Nephron progenitor cell (in vitro differentiated cells): Measurements from ENCODE around the gene KCNQ1.

Experiments
- DNase-seq: peaks from one replicate; pipeline ENCODE4 v3.0.0; 2021
- H3K27ac Mint-ChIP-seq: 2 replicates; pipeline ENCODE4 v1.8.0; 2021; ENCODE audit warnings: mild to moderate bottlenecking, moderate library complexity, mixed read lengths
- H3K27me3 Mint-ChIP-seq: 2 replicates; pipeline ENCODE4 v1.8.0; 2021; ENCODE audit warnings: mild to moderate bottlenecking, low read depth, mixed read lengths; ENCODE audit not compliant: poor library complexity
- H3K36me3 Mint-ChIP-seq: 2 replicates; pipeline ENCODE4 v1.8.0; 2021; ENCODE audit warnings: low read depth, mixed read lengths
- H3K4me1 Mint-ChIP-seq: 2 replicates; pipeline ENCODE4 v1.8.0; 2021; ENCODE audit warnings: mixed read lengths
- H3K4me3 Mint-ChIP-seq: 2 replicates; pipeline ENCODE4 v1.8.0; 2021; ENCODE audit warnings: mild to moderate bottlenecking, moderate library complexity, mixed read lengths
- H3K9me3 Mint-ChIP-seq: 2 replicates; pipeline ENCODE4 v1.8.0; 2021; ENCODE audit warnings: mild to moderate bottlenecking, moderate library complexity, mixed read lengths
- CTCF ChIP-seq: fragments of 200-600 bp; sonication (generic); IDR thresholded peaks from 2 replicates; pipeline ENCODE4 v1.5.0; 2021; ENCODE audit warnings: antibody characterized with exemption

Gene KCNQ1

DNA sequence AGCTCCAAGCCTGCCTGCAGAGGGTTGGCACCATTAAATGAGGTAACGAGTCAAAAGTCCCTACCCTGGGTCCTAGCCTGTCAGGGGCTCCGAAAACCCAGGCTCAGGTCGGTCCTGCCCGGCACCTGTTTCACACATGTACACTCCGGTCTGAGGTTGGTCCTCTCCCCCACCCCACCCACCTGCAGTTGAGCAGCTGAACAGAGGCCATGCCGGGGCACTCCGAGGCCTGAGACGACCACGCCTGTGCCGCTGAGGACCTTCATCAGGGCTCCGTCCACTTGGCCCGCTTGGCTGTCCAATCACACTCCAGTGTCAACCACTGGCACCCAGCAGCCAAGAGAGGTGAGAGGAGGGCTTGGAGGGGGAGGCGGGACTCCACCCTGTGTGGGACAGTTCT lies 42.7 kb upstream of the KCNQ1 start:
- Mint-ChIP-seq H3K4me1 (peaks cover 49% of the 10 kb centered on the region), H3K27me3 (peaks cover 5% of the 10 kb centered on the region), H3K9me3 (no peaks in the 10 kb centered on the region), H3K27ac (no peak overlapping the region), H3K36me3 (peaks cover 6% of the 10 kb centered on the region), H3K4me3 (peak overlapping the region; percentile 92)
- TF ChIP-seq CTCF: no peak
- no peak for DNase-seq

GRCh38 chr11:2402890-2403645 lies 41.7 kb upstream of the KCNQ1 start:
- Mint-ChIP-seq H3K9me3 (no peaks in the 10 kb centered on the region), H3K36me3 (no peaks in the 10 kb centered on the region), H3K27me3 (peaks cover 5% of the 10 kb centered on the region), H3K27ac (no peak overlapping the region), H3K4me3 (peak overlapping the region; percentile 92), H3K4me1 (peaks cover 57% of the 10 kb centered on the region)
- TF ChIP-seq CTCF: no peak
- DNase-seq: no peak

DNA sequence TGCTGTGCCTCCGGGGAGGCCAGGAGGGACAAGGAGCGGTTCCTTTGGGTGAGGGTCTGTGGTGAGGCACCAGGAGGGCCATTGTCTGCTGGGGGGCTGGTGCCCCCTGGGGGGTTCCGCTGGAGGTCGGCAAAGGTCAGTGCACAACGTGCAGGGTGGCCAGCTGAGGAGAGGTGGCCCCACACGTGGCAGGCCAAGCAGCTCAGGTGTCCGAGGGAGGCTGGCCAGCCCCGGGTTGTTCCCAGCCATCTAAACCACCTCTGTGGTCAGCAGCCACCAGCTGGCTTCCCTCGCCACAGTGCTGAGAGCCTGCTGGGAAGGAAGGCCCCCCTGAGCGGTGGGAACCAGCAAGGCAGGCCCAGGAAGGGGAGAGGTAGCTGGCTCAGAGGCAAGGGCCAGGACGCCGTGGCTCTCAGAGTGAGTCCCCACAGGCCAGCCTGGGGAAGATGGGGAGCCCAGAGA lies 40.0 kb upstream of the KCNQ1 start:
- no peak for DNase-seq
- Mint-ChIP-seq H3K27me3 (peaks cover 5% of the 10 kb centered on the region), H3K27ac (peak overlapping the region; percentile 45), H3K4me3 (no peak overlapping the region), H3K36me3 (no peaks in the 10 kb centered on the region), H3K4me1 (peaks cover 66% of the 10 kb centered on the region), H3K9me3 (no peaks in the 10 kb centered on the region)
- TF ChIP-seq CTCF: no peak

DNA sequence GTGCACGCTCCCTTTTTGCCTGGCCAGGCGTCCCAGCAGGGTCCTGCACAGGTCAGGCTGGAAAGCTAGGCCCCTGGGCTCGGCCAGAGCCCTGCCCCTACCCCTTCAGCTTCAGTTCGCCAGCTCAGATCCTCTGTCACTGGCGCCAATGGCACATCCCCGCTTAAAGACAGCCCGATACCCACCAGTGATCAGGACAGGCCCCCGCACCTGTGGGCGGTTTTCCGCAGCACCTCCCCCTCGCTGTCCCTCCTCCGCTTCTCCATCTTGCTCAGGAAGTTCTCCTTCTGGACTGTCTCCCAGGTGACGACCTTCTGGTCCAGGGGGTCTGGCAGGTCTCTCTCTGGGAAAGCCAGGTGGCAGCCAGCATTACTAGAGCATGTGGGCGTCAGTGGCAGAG lies 38.4 kb upstream of the KCNQ1 start:
- no peaks in the 10 kb centered on the region for H3K36me3 Mint-ChIP-seq
- H3K4me3 Mint-ChIP-seq: peak overlapping the region; percentile 33
- TF ChIP-seq CTCF: no peak
- no peaks in the 10 kb centered on the region for H3K9me3 Mint-ChIP-seq
- H3K27me3 Mint-ChIP-seq: peaks cover 5% of the 10 kb centered on the region
- no peak for DNase-seq
- no peak overlapping the region for H3K27ac Mint-ChIP-seq
- H3K4me1 Mint-ChIP-seq: peaks cover 76% of the 10 kb centered on the region

- peaks cover 5% of the 10 kb centered on the region for H3K27me3 Mint-ChIP-seq
- TF ChIP-seq CTCF: no peak
- H3K9me3 Mint-ChIP-seq: no peaks in the 10 kb centered on the region
Measured at GRCh38 chr11:2406878-2407410, 37.9 kb upstream of the KCNQ1 start.

DNA sequence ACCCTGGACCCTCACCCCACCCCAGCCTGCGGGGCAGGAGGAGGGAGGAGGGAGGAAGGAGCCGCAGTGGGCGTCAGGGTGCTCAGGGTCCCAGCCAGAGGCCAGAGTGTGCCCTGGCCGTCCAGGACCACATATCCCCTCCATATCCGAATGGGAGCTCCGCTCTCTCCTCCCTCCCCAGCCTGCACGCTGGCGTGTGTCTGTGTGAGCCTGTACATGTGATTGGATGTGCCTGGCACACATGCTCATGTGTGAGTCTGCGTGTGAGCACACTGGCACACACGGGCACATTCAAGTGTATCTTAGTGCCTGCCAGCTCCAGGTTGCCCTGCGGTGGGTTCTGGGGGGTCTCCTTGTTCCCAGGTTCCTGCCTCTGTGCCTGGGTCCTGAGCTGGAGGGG lies 36.1 kb upstream of the KCNQ1 start:
- Mint-ChIP-seq H3K4me1 (peaks cover 75% of the 10 kb centered on the region), H3K27ac (peak overlapping the region; percentile 99), H3K27me3 (peaks cover 5% of the 10 kb centered on the region), H3K9me3 (no peaks in the 10 kb centered on the region), H3K36me3 (no peaks in the 10 kb centered on the region), H3K4me3 (peak overlapping the region; percentile 75)
- no peak for DNase-seq
- TF ChIP-seq CTCF: no peak

More at GRCh38 chr11:2406878-2407410, 37.9 kb upstream of the KCNQ1 start:
- Mint-ChIP-seq H3K4me3 (no peak overlapping the region), H3K27ac (no peak overlapping the region), H3K4me1 (peaks cover 76% of the 10 kb centered on the region), H3K36me3 (no peaks in the 10 kb centered on the region)
- no peak for DNase-seq
